HepG2 (cell line): Measurements from ENCODE around the gene SLCO3A1.

Experiments
- NR3C1 ChIP-seq: sonication (generic); formaldehyde crosslinking; IDR thresholded peaks from 2 replicates; pipeline ENCODE4 v1.4.0; 2020; ENCODE audit warnings: missing genetic modification reagents
- POLR2A ChIP-seq, 2 experiments: IDR thresholded peaks; 2 replicates each; pipeline ENCODE4 v1.6.1; 2011; ENCODE audit warnings: low read depth in 2 of 2, low read length in 2 of 2, mild to moderate bottlenecking in 1 of 2, moderate library complexity in 1 of 2; ENCODE audit not compliant: insufficient read depth in 1 of 2
- SP2 ChIP-seq: sonication (generic); formaldehyde crosslinking; IDR thresholded peaks from 2 replicates; pipeline ENCODE4 v1.5.1; 2020; ENCODE audit warnings: mild to moderate bottlenecking, missing genetic modification reagents
- ZNF530 ChIP-seq: sonication (generic); formaldehyde crosslinking; IDR thresholded peaks from 2 replicates; pipeline ENCODE4 v1.5.0; 2020; ENCODE audit warnings: low read depth, mild to moderate bottlenecking, missing genetic modification reagents

GRCh38 chr15:92034227-92034626 is 180.7 kb downstream of the SLCO3A1 start:
- no peak for TF ChIP-seq POLR2A (IDR thresholded peaks at IDR 0.05; ENCODE audit: insufficient read depth in 1 of 2, low read depth in 2 of 2, low read length in 2 of 2)
- TF ChIP-seq SP2 (CRISPR knock-in tag), result no peak
- no peak for TF ChIP-seq NR3C1 (CRISPR knock-in tag)
- no peak for TF ChIP-seq ZNF530
